ENCODE data around the gene DNAJB4.

GRCh38 chr1:78040484-78041089 lies 35.8 kb downstream of the DNAJB4 start:
- TF ChIP-seq CTCF (IDR thresholded peaks at IDR 0.05) (no peak), EP300 (IDR thresholded peaks at IDR 0.05) (no peak), POLR2AphosphoS5 (IDR thresholded peaks at IDR 0.05) (no peak), POLR2A (IDR thresholded peaks at IDR 0.05) (no peak)
